ENCODE measurements around the gene CCHCR1. TPM values are rescaled to one million over a fixed set of nuclear protein-coding genes. Genes with fewer than 3 reads are reported as not detected.

Gene CCHCR1
- polyA plus RNA-seq, 1 donor (not counting 4 experiments of a cell fraction or from before 2014, with no cell fraction given), result 7.5 TPM

DNA sequence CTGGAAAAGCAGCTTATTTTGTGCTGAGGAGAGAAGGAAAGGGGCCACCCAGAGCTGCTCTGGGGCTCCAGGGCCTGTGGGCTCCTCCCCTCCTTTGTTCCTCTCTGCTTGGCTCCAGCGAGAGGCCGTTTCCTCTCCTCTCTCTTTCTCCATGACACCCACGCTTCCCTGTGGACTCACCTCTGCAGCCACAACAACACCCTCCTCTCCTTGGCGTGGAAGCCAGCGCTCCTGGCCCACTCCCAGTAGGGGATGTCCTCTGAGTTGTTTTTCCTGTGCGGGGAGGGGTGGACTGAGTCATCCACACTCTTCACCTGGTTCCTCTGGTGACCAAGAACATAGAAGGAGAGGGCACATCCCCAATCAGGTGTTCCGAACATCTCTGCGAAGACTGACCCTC lies 32.4 kb downstream of the CCHCR1 start:
- H3K4me2 ChIP-seq (ENCODE audit: control insufficient read depth, extremely low read depth, insufficient read depth, low read depth, low read length), result peak overlapping the region; percentile 63
- peak overlapping the region; percentile 34 for H3K27ac ChIP-seq (ENCODE audit: control insufficient read depth, insufficient read depth, low read length)
- H3K27me3 ChIP-seq (ENCODE audit: control insufficient read depth, extremely low read depth, insufficient read depth, low read length), result no peaks in the 10 kb centered on the region
- TF ChIP-seq, protein P1, sequence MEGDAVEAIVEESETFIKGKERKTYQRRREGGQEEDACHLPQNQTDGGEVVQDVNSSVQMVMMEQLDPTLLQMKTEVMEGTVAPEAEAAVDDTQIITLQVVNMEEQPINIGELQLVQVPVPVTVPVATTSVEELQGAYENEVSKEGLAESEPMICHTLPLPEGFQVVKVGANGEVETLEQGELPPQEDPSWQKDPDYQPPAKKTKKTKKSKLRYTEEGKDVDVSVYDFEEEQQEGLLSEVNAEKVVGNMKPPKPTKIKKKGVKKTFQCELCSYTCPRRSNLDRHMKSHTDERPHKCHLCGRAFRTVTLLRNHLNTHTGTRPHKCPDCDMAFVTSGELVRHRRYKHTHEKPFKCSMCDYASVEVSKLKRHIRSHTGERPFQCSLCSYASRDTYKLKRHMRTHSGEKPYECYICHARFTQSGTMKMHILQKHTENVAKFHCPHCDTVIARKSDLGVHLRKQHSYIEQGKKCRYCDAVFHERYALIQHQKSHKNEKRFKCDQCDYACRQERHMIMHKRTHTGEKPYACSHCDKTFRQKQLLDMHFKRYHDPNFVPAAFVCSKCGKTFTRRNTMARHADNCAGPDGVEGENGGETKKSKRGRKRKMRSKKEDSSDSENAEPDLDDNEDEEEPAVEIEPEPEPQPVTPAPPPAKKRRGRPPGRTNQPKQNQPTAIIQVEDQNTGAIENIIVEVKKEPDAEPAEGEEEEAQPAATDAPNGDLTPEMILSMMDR (optimal IDR thresholded peaks at IDR 0.05 in 1 of 3, IDR thresholded peaks at IDR 0.05 in 1 of 3, conservative IDR thresholded peaks at IDR 0.05 in 1 of 3; ENCODE audit: extremely low read depth in 1 of 3, insufficient read depth in 2 of 3, low read length in 3 of 3), result no peak
- TF ChIP-seq EZH2 (IDR thresholded peaks at IDR 0.05; ENCODE audit: low read length), result no peak
- no peaks in the 10 kb centered on the region for H4K20me1 ChIP-seq (ENCODE audit: control insufficient read depth, extremely low read depth, insufficient read depth, low read length)
- no peaks in the 10 kb centered on the region for H3K9me3 ChIP-seq (ENCODE audit: control insufficient read depth, low read depth, low read length)
- H3K79me2 ChIP-seq (ENCODE audit: control insufficient read depth, insufficient read depth, low read length), result no peaks in the 10 kb centered on the region
- no peaks in the 10 kb centered on the region for H3K9me1 ChIP-seq (ENCODE audit: control insufficient read depth, extremely low read depth, insufficient read depth, low read length)
- peak; percentile 90 for FAIRE-seq
- peak overlapping the region; percentile 63 for H3K9ac ChIP-seq (ENCODE audit: control insufficient read depth, extremely low read depth, insufficient read depth, low read length)
- DNase-seq (ENCODE audit: low read depth, low spot score), result peak; percentile 73
- peaks cover 36% of the 10 kb centered on the region for H3K4me1 ChIP-seq (ENCODE audit: control insufficient read depth, extremely low read depth, insufficient read depth, low read length)
- peak overlapping the region in 1 of 3 experiments; percentile 38 for H3K4me3 ChIP-seq (ENCODE audit: control insufficient read depth in 2 of 3, extremely low read depth in 1 of 3, insufficient read depth in 2 of 3, low read depth in 1 of 3, low read length in 3 of 3)
- no peak overlapping the region for H2AFZ ChIP-seq (ENCODE audit: control insufficient read depth, low read length)
- dilution Hi-C loops (cut with MboI; ENCODE audit: extremely low pct_ligation_motif_present, low sequenced_read_pairs), result no loop called here
- peaks cover 5 to 8% of the 10 kb centered on the region in 2 experiments for H3K36me3 ChIP-seq (ENCODE audit: control insufficient read depth in 2 of 2, extremely low read depth in 1 of 2, insufficient read depth in 2 of 2, low read length in 2 of 2)

DNA sequence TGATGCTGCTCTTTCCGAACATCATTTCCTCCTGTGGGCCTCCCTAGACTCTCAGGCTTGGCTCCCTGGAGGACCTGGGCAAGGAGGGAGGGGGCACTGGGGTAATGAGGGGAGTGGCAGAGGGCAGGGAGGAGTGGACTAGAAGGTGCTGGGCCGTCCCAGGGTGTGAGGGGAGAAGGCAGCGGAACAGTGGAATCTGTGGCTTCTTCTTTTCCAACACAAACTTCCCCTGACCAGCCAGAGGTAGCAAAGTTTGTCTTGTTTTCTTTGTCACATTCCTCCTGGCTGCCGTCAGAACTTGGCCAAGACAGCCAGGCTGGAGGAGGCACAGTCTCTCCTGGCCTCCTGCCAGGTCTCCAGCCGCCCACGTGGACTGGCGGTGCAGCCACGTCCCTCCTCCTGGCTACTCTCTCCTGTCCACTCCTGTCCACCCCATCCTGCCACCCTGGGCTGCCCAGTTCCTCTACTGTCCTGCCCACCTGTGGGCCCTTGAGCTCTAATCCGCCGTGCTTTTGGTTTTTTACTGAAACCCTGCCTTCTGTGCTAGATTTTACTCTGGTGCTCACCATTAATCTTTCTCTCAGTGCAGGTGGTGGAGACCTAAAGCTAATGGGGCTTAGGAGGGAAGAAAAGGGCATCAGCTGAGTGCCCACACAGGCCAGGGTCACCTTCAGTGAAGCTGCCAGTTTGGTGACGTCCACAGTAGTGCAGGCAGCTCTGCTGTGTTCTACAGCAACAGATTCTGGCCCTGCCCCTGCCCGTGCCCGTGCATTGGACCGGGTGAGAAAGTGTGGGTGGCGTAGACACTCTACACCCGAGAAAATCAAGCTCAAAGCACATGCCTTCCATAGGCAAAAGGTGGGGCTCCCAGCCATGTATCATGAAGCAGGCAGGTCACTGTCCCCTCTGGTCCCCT lies 34.6 kb downstream of the CCHCR1 start:
- no peaks in the 10 kb centered on the region for H3K9me3 ChIP-seq (ENCODE audit: control insufficient read depth, low read depth, low read length)
- H4K20me1 ChIP-seq (ENCODE audit: control insufficient read depth, extremely low read depth, insufficient read depth, low read length), result no peaks in the 10 kb centered on the region
- no peak overlapping the region for H3K4me3 ChIP-seq (ENCODE audit: control insufficient read depth in 2 of 3, extremely low read depth in 1 of 3, insufficient read depth in 2 of 3, low read depth in 1 of 3, low read length in 3 of 3)
- FAIRE-seq (no peak), DNase-seq (ENCODE audit: low read depth, low spot score) (no peak)
- H3K36me3 ChIP-seq (ENCODE audit: control insufficient read depth in 2 of 2, extremely low read depth in 1 of 2, insufficient read depth in 2 of 2, low read length in 2 of 2), result peaks cover 11% of the 10 kb centered on the region in 2 experiments
- dilution Hi-C loops (cut with MboI; ENCODE audit: extremely low pct_ligation_motif_present, low sequenced_read_pairs), result no loop called here
- H3K9ac ChIP-seq (ENCODE audit: control insufficient read depth, extremely low read depth, insufficient read depth, low read length), result peak overlapping the region; percentile 9
- H3K4me2 ChIP-seq (ENCODE audit: control insufficient read depth, extremely low read depth, insufficient read depth, low read depth, low read length), result no peak overlapping the region
- H3K79me2 ChIP-seq (ENCODE audit: control insufficient read depth, insufficient read depth, low read length), result peaks cover 8% of the 10 kb centered on the region
- no peak overlapping the region for H2AFZ ChIP-seq (ENCODE audit: control insufficient read depth, low read length)
- TF ChIP-seq EZH2 (IDR thresholded peaks at IDR 0.05; ENCODE audit: low read length), result no peak
- TF ChIP-seq, protein P1 (optimal IDR thresholded peaks at IDR 0.05 in 1 of 3, IDR thresholded peaks at IDR 0.05 in 1 of 3, conservative IDR thresholded peaks at IDR 0.05 in 1 of 3; ENCODE audit: extremely low read depth in 1 of 3, insufficient read depth in 2 of 3, low read length in 3 of 3), result no peak
- peak overlapping the region; percentile 3 for H3K27ac ChIP-seq (ENCODE audit: control insufficient read depth, insufficient read depth, low read length)
- H3K27me3 ChIP-seq (ENCODE audit: control insufficient read depth, extremely low read depth, insufficient read depth, low read length), result no peaks in the 10 kb centered on the region
- peaks cover 36% of the 10 kb centered on the region for H3K4me1 ChIP-seq (ENCODE audit: control insufficient read depth, extremely low read depth, insufficient read depth, low read length)
- H3K9me1 ChIP-seq (ENCODE audit: control insufficient read depth, extremely low read depth, insufficient read depth, low read length), result no peaks in the 10 kb centered on the region

All from keratinocyte (primary cell).